Ovary (tissue), 3 donors: ENCODE measurements around the gene PCSK5.

ENCODE experiments used
- CTCF ChIP-seq, 3 donors: fragments of 450-650 bp in 2 of 3; fragments of 200-600 bp in 1 of 3; IDR thresholded peaks; one replicate each; pipeline versions ENCODE4 v1.5.1 to v1.8.0; 2016 to 2022; ENCODE audit warnings: antibody characterized with exemption in 3 of 3, mild to moderate bottlenecking in 1 of 3
- EP300 ChIP-seq: sonication (generic); formaldehyde crosslinking; IDR thresholded peaks from one replicate; pipeline ENCODE4 v1.6.1; 2017; ENCODE audit warnings: antibody characterized with exemption
- POLR2A ChIP-seq: fragments of 450-650 bp; IDR thresholded peaks from one replicate; pipeline ENCODE4 v1.6.1; 2017; ENCODE audit warnings: antibody characterized with exemption, mild to moderate bottlenecking, moderate library complexity
- donor health status: DM: no; HTN: no; CAD: no.

DNA sequence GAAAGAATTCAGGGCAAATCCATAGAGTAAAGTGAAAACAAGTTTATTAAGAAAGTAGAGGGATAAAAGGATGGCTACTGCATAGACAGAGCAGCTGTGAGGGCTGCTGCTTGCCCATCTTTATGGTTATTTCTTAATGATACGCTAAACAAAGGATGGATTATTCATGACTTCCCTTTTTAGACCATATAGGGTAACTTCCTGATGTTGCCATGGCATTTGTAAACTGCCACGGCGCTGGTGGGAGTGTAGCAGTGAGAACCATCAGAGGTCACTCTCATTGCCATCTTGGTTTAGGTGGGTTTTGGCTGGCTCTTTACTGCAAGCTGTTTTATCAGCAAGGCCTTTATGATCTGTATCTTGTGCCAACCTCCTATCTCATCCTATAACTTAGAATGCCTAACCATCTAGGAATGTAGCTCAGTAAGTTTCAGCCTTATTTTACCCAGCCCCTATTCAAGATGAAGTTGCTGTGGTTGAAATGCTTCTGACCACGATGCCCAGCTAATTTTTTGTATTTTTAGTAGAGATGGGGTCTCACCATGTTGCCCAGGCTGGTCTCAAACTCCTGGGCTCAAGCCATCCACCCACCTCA lies 461.6 kb downstream of the PCSK5 start:
- TF ChIP-seq POLR2A = no peak
- no peak for TF ChIP-seq CTCF (IDR thresholded peaks at IDR 0.05)
- TF ChIP-seq EP300 = no peak
